Mesothelial cell of epicardium (in vitro differentiated cells): ENCODE results near the gene COL10A1. TPM values are rescaled to one million over a fixed set of nuclear protein-coding genes. Genes with fewer than 3 reads are reported as not detected.

Source experiments
- DNase-seq, 2 experiments: peaks; one replicate each; pipeline ENCODE4 v3.0.0; 2021; ENCODE audit warnings: low spot score in 2 of 2; ENCODE audit not compliant: unreplicated experiment in 2 of 2
- H3K27ac Mint-ChIP-seq: 2 replicates; pipeline ENCODE4 v1.8.0; 2021; ENCODE audit warnings: mixed read lengths
- H3K27me3 Mint-ChIP-seq: 2 replicates; pipeline ENCODE4 v1.8.0; 2021; ENCODE audit warnings: low read depth, mixed read lengths
- H3K36me3 Mint-ChIP-seq: 2 replicates; pipeline ENCODE4 v1.8.0; 2021; ENCODE audit warnings: mixed read lengths
- H3K4me1 Mint-ChIP-seq: 2 replicates; pipeline ENCODE4 v1.8.0; 2021; ENCODE audit warnings: mixed read lengths
- H3K4me3 Mint-ChIP-seq: 2 replicates; pipeline ENCODE4 v1.8.0; 2021; ENCODE audit warnings: mild to moderate bottlenecking, moderate library complexity, mixed read lengths
- H3K9me3 Mint-ChIP-seq: 2 replicates; pipeline ENCODE4 v1.8.0; 2021; ENCODE audit warnings: mixed read lengths
- total RNA-seq: library from RNA; stranded (reverse); gene quantifications from 3 replicates; pipeline ENCODE4 v1.2.1, GENCODE V29; 2021
- TF ChIP-seq, protein P1 (sequence below): fragments of 200-600 bp; sonication (generic); IDR thresholded peaks from one replicate; pipeline ENCODE4 v1.5.0; 2021; ENCODE audit warnings: antibody characterized with exemption; ENCODE audit not compliant: unreplicated experiment

COL10A1 gene
- total RNA-seq, 1 donor from 2014 or later = not detected

DNA sequence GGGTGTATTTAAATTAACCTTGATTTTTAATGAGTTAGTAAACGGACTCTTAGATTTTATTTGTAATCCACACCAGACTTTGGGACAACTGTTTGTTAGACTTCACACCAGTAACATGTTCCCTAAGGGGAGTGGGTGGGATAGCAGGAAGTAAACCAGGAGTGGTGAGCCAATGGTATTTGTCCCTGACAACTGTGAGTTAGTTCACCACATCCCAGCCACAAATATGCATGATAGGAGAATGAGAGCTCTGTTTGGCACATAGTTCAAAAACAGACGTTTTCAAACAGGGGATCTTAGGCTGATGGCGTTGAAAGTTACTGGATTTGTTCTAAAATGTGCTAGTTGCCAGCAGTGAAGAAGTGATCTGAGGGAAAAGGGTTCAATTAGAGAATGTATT lies 18.7 kb upstream of the COL10A1 start:
- TF ChIP-seq, protein P1, sequence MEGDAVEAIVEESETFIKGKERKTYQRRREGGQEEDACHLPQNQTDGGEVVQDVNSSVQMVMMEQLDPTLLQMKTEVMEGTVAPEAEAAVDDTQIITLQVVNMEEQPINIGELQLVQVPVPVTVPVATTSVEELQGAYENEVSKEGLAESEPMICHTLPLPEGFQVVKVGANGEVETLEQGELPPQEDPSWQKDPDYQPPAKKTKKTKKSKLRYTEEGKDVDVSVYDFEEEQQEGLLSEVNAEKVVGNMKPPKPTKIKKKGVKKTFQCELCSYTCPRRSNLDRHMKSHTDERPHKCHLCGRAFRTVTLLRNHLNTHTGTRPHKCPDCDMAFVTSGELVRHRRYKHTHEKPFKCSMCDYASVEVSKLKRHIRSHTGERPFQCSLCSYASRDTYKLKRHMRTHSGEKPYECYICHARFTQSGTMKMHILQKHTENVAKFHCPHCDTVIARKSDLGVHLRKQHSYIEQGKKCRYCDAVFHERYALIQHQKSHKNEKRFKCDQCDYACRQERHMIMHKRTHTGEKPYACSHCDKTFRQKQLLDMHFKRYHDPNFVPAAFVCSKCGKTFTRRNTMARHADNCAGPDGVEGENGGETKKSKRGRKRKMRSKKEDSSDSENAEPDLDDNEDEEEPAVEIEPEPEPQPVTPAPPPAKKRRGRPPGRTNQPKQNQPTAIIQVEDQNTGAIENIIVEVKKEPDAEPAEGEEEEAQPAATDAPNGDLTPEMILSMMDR = no peak
- no peaks in the 10 kb centered on the region for H3K36me3 Mint-ChIP-seq
- peak overlapping the region; percentile 7 for H3K27ac Mint-ChIP-seq
- no peak overlapping the region for H3K4me3 Mint-ChIP-seq
- H3K9me3 Mint-ChIP-seq = no peaks in the 10 kb centered on the region
- H3K4me1 Mint-ChIP-seq = peaks cover 16% of the 10 kb centered on the region
- no peak for DNase-seq
- H3K27me3 Mint-ChIP-seq = no peaks in the 10 kb centered on the region

DNA sequence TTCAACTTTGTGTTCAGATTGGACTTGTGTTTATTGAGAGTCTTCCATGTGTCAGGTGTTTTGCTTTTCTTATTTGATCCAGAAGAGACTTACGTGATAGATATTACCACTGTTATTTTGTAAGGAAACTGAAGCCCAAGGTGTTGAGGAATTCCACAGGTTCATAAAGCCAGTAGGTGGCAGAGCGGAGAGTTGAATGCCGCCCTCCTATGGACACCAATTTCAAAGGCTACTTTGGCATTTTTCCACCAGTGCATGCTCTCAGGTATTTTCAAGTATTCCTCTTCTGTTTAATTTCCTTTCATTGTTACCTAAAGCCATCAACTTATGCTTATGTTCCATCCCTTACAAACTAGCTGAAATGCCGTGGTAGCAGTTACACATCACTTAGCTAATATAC lies 14.0 kb upstream of the COL10A1 start:
- Mint-ChIP-seq H3K4me3 (no peak overlapping the region), H3K9me3 (no peaks in the 10 kb centered on the region), H3K36me3 (no peaks in the 10 kb centered on the region), H3K27ac (no peak overlapping the region), H3K4me1 (peaks cover 7% of the 10 kb centered on the region), H3K27me3 (no peaks in the 10 kb centered on the region)
- TF ChIP-seq, protein P1 = no peak
- no peak for DNase-seq

DNA sequence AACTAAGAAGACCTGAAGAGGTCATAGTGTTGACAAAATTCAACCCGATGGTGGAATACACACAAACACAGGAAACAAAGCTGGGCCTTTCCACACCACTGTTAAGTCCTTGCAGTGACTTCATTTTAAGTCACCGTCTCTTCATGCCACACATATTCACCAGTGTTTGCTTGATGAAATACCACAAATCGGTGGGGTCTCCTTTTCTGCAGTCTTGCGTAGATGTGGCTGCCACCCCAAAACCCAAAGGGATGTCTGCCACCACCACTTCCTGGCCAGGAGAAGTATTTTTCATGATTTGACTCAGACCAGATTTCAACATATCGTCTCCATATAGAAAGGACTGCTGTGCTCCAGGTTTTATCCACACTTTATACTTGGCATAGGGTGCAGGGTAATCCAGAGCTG lies 11.0 kb upstream of the COL10A1 start:
- H3K36me3 Mint-ChIP-seq = no peaks in the 10 kb centered on the region
- DNase-seq = no peak
- peaks cover 3% of the 10 kb centered on the region for H3K4me1 Mint-ChIP-seq
- H3K27me3 Mint-ChIP-seq = no peaks in the 10 kb centered on the region
- TF ChIP-seq, protein P1 = no peak
- no peak overlapping the region for H3K27ac Mint-ChIP-seq
- no peak overlapping the region for H3K4me3 Mint-ChIP-seq
- peaks cover 3% of the 10 kb centered on the region for H3K9me3 Mint-ChIP-seq

DNA sequence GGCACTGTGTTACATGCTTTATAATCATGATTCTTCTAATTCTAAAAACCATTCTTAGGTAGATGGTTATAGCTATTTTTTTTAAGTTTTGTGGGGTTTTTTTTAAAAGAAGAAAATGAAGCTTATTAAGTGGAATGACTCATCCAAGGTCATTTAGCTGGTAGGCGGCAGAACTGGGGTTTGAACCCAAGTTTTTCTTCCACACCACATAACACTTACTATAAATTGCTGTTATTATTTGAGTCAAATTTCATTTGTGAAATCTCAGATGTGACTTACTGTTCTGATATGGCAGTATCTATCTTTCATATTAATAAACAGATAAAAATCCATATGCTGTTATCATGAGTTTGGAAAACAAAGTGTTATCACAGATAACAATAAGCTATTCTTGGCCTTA lies 10.4 kb upstream of the COL10A1 start:
- Mint-ChIP-seq H3K36me3 (peaks cover 4% of the 10 kb centered on the region), H3K4me1 (no peaks in the 10 kb centered on the region), H3K27ac (no peak overlapping the region), H3K27me3 (no peaks in the 10 kb centered on the region), H3K9me3 (peaks cover 6% of the 10 kb centered on the region), H3K4me3 (no peak overlapping the region)
- TF ChIP-seq, protein P1 = no peak
- no peak for DNase-seq

DNA sequence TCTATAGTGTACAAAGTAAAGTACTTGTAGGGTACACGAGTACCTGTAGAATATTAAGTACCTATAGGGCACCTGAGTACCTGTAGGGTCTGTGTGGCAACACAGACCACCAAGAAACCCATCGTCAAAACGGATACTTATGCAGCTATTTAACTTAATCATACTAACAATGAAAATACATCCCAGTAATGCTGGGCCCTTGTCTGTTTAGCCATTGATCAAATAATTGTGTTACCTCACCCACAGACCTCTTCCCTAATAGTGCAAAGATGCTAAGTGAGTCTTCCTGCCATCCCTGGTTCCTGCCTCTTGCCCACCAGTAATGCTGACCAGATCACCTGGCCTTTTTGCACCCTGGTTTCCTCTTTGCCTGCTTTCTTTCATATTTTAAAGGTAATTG lies 7.5 kb upstream of the COL10A1 start:
- Mint-ChIP-seq H3K9me3 (peaks cover 6% of the 10 kb centered on the region), H3K27me3 (no peaks in the 10 kb centered on the region), H3K36me3 (peaks cover 6% of the 10 kb centered on the region), H3K4me3 (no peak overlapping the region), H3K27ac (no peak overlapping the region), H3K4me1 (no peaks in the 10 kb centered on the region)
- no peak for DNase-seq
- TF ChIP-seq, protein P1 = no peak
